Neural progenitor cell (in vitro differentiated cells): Measurements from ENCODE around the gene OPRL1. TPM values are rescaled to one million over a fixed set of nuclear protein-coding genes. Genes with fewer than 3 reads are reported as not detected.

Experiments
- DNase-seq: peaks from one replicate; pipeline ENCODE4 v3.0.0-alpha.2; 2016; ENCODE audit warnings: low spot score
- H2AFZ ChIP-seq: fragments of 200-600 bp; sonication (generic); replicated peaks from 2 replicates; pipeline ENCODE4 v1.6.1; 2016; ENCODE audit warnings: antibody characterized with exemption
- H3F3A ChIP-seq: fragments of 200-600 bp; sonication (generic); 2 replicates; pipeline ENCODE4 v1.6.1; 2016; ENCODE audit warnings: antibody characterized with exemption, low read depth
- H3K27ac ChIP-seq: fragments of 200-600 bp; sonication (generic); 2 replicates; pipeline ENCODE4 v1.5.1; 2016; ENCODE audit warnings: mild to moderate bottlenecking
- H3K27me3 ChIP-seq: fragments of 200-600 bp; sonication (generic); 2 replicates; pipeline ENCODE4 v1.6.1; 2016; ENCODE audit warnings: mild to moderate bottlenecking, moderate library complexity
- H3K36me3 ChIP-seq: fragments of 200-600 bp; sonication (generic); 2 replicates; pipeline ENCODE4 v1.5.1; 2016
- H3K4me1 ChIP-seq: fragments of 200-600 bp; sonication (generic); 2 replicates; pipeline ENCODE4 v1.6.1; 2016; ENCODE audit warnings: mixed run types
- H3K4me2 ChIP-seq: fragments of 200-600 bp; sonication (generic); 2 replicates; pipeline ENCODE4 v1.6.1; 2016
- H3K4me3 ChIP-seq: fragments of 200-600 bp; sonication (generic); 2 replicates; pipeline ENCODE4 v1.5.1; 2016
- H3K79me2 ChIP-seq: fragments of 200-600 bp; sonication (generic); 2 replicates; pipeline ENCODE4 v1.6.1; 2016; ENCODE audit warnings: low read depth
- H3K9ac ChIP-seq: fragments of 200-600 bp; sonication (generic); 2 replicates; pipeline ENCODE4 v1.6.1; 2016
- H3K9me3 ChIP-seq: fragments of 200-600 bp; sonication (generic); 2 replicates; pipeline ENCODE4 v1.5.1; 2016; ENCODE audit warnings: low read depth
- H4K20me1 ChIP-seq: fragments of 200-600 bp; sonication (generic); 2 replicates; pipeline ENCODE4 v1.6.1; 2016; ENCODE audit warnings: low read depth
- H3K27ac Mint-ChIP-seq: 3 replicates; pipeline ENCODE4 v1.8.0; 2021; ENCODE audit warnings: mixed read lengths
- H3K27me3 Mint-ChIP-seq: 2 replicates; pipeline ENCODE4 v1.8.0; 2022; ENCODE audit warnings: low read depth, mild to moderate bottlenecking, inconsistent platforms, moderate library complexity, mixed read lengths; ENCODE audit not compliant: insufficient read depth
- H3K36me3 Mint-ChIP-seq: 3 replicates; pipeline ENCODE4 v1.8.0; 2021; ENCODE audit warnings: mixed read lengths
- H3K4me1 Mint-ChIP-seq: 3 replicates; pipeline ENCODE4 v1.8.0; 2021; ENCODE audit warnings: mixed read lengths
- H3K4me3 Mint-ChIP-seq: 3 replicates; pipeline ENCODE4 v1.8.0; 2021; ENCODE audit warnings: mild to moderate bottlenecking, moderate library complexity, mixed read lengths
- H3K9me3 Mint-ChIP-seq: 3 replicates; pipeline ENCODE4 v1.8.0; 2020; ENCODE audit warnings: mixed read lengths
- CTCF ChIP-seq: fragments of 200-600 bp; sonication (generic); IDR thresholded peaks from 2 replicates; pipeline ENCODE4 v1.5.1; 2017; ENCODE audit warnings: antibody characterized with exemption, mild to moderate bottlenecking
- EZH2 ChIP-seq: fragments of 200-600 bp; sonication (generic); IDR thresholded peaks from 2 replicates; pipeline ENCODE4 v1.6.1; 2017; ENCODE audit warnings: antibody characterized with exemption, mild to moderate bottlenecking, moderate library complexity
- EZH2phosphoT487 ChIP-seq: fragments of 200-600 bp; sonication (generic); IDR thresholded peaks from 2 replicates; pipeline ENCODE4 v1.6.1; 2017; ENCODE audit warnings: antibody characterized with exemption
- total RNA-seq: library from RNA; depleted of rRNA; stranded (reverse); fragments of >200 nt; gene quantifications from 2 replicates; pipeline ENCODE4 v1.2.3, GENCODE V29; 2015; ENCODE audit warnings: low replicate concordance

Gene OPRL1
- total RNA-seq, 1 donor from 2014 or later: 1.3 TPM

GRCh38 chr20:64037498-64038213 is 42.2 kb upstream of the OPRL1 start:
- Histone ChIP-seq H3K36me3 (no peaks in the 10 kb centered on the region), H3K4me2 (peak overlapping the region; percentile 88), H3K9ac (no peak overlapping the region), H2AFZ (no peak overlapping the region), H4K20me1 (peaks cover 47% of the 10 kb centered on the region), H3K79me2 (no peaks in the 10 kb centered on the region), H3K4me1 (peaks cover 31% of the 10 kb centered on the region), H3F3A (peaks cover 15% of the 10 kb centered on the region), H3K9me3 (no peaks in the 10 kb centered on the region), H3K4me3 (peak overlapping the region; percentile 60), H3K27ac (no peak overlapping the region), H3K27me3 (peaks cover 66% of the 10 kb centered on the region)
- Mint-ChIP-seq H3K27me3 (peaks cover 43% of the 10 kb centered on the region), H3K9me3 (no peaks in the 10 kb centered on the region), H3K27ac (no peak overlapping the region), H3K36me3 (peaks cover 3% of the 10 kb centered on the region), H3K4me3 (peak overlapping the region; percentile 56), H3K4me1 (peaks cover 21% of the 10 kb centered on the region)
- TF ChIP-seq CTCF (peak; percentile 2), EZH2phosphoT487 (no peak), EZH2 (no peak)
- no peak for DNase-seq

GRCh38 chr20:64038224-64038564 is 41.7 kb upstream of the OPRL1 start:
- H3K27me3 ChIP-seq: peaks cover 71% of the 10 kb centered on the region
- peak overlapping the region; percentile 60 for H3K4me3 ChIP-seq
- H4K20me1 ChIP-seq: peaks cover 47% of the 10 kb centered on the region
- Mint-ChIP-seq H3K4me1 (peaks cover 21% of the 10 kb centered on the region), H3K36me3 (peaks cover 3% of the 10 kb centered on the region), H3K4me3 (no peak overlapping the region), H3K27ac (no peak overlapping the region), H3K9me3 (no peaks in the 10 kb centered on the region), H3K27me3 (peaks cover 45% of the 10 kb centered on the region)
- DNase-seq: no peak
- peaks cover 15% of the 10 kb centered on the region for H3F3A ChIP-seq
- TF ChIP-seq CTCF (no peak), EZH2 (peak; percentile 97), EZH2phosphoT487 (peak; percentile 84)
- no peak overlapping the region for H2AFZ ChIP-seq
- H3K36me3 ChIP-seq: no peaks in the 10 kb centered on the region
- no peak overlapping the region for H3K27ac ChIP-seq
- H3K4me2 ChIP-seq: peak overlapping the region; percentile 88
- peaks cover 31% of the 10 kb centered on the region for H3K4me1 ChIP-seq
- H3K9ac ChIP-seq: no peak overlapping the region
- no peaks in the 10 kb centered on the region for H3K79me2 ChIP-seq
- H3K9me3 ChIP-seq: no peaks in the 10 kb centered on the region

GRCh38 chr20:64038565-64039292 is 41.2 kb upstream of the OPRL1 start:
- peak overlapping the region; percentile 91 for H2AFZ ChIP-seq
- peaks cover 21% of the 10 kb centered on the region for H3K4me1 Mint-ChIP-seq

More at GRCh38 chr20:64038565-64039292, 41.2 kb upstream of the OPRL1 start:
- Mint-ChIP-seq H3K36me3 (peaks cover 3% of the 10 kb centered on the region), H3K27me3 (peaks cover 50% of the 10 kb centered on the region), H3K4me3 (peak overlapping the region; percentile 81), H3K9me3 (no peaks in the 10 kb centered on the region), H3K27ac (no peak overlapping the region)
- TF ChIP-seq EZH2phosphoT487: peak; percentile 75
- TF ChIP-seq CTCF: peak; percentile 70
- peak; percentile 97 for TF ChIP-seq EZH2
- DNase-seq: peak; percentile 89
- Histone ChIP-seq H3K4me1 (peaks cover 31% of the 10 kb centered on the region), H3K36me3 (no peaks in the 10 kb centered on the region), H3F3A (peaks cover 18% of the 10 kb centered on the region), H4K20me1 (peaks cover 47% of the 10 kb centered on the region), H3K79me2 (no peaks in the 10 kb centered on the region), H3K27me3 (peaks cover 76% of the 10 kb centered on the region), H3K4me3 (peak overlapping the region; percentile 60), H3K4me2 (peak overlapping the region; percentile 88), H3K9ac (no peak overlapping the region), H3K9me3 (no peaks in the 10 kb centered on the region), H3K27ac (no peak overlapping the region)
